Measurements from ENCODE around the gene HS3ST1.

The HS3ST1 gene

GRCh38 chr4:11431111-11431510 lies 2.4 kb upstream of the HS3ST1 start:
- no peak for DNase-seq (ENCODE audit: low read depth)

GRCh38 chr4:11430536-11430935 lies 1.8 kb upstream of the HS3ST1 start:
- no peak for DNase-seq (ENCODE audit: low read depth)

- no peak for DNase-seq (ENCODE audit: low read depth)
Measured at GRCh38 chr4:11429699-11430045, 978 bp upstream of the HS3ST1 start.

- no peak for DNase-seq (ENCODE audit: low read depth)
Measured at GRCh38 chr4:11428899-11429698, 405 bp upstream of the HS3ST1 start.

GRCh38 chr4:11427121-11427996 lies 1.3 kb downstream of the HS3ST1 start:
- DNase-seq (ENCODE audit: low read depth), result no peak

- DNase-seq (ENCODE audit: low read depth), result no peak
Measured at GRCh38 chr4:11426731-11427120, 2.0 kb downstream of the HS3ST1 start.

GRCh38 chr4:11426003-11426402 lies 2.7 kb downstream of the HS3ST1 start:
- DNase-seq (ENCODE audit: low read depth), result no peak

GRCh38 chr4:11424856-11425255 lies 3.8 kb downstream of the HS3ST1 start:
- DNase-seq (ENCODE audit: low read depth), result no peak

- DNase-seq (ENCODE audit: low read depth), result no peak
Measured at GRCh38 chr4:11424000-11424399, 4.7 kb downstream of the HS3ST1 start.

GRCh38 chr4:11423465-11423864 lies 5.2 kb downstream of the HS3ST1 start:
- no peak for DNase-seq (ENCODE audit: low read depth)

GRCh38 chr4:11421116-11421515 lies 7.6 kb downstream of the HS3ST1 start:
- DNase-seq (ENCODE audit: low read depth), result no peak

GRCh38 chr4:11420327-11420726 lies 8.4 kb downstream of the HS3ST1 start:
- no peak for DNase-seq (ENCODE audit: low read depth)

- DNase-seq (ENCODE audit: low read depth), result no peak
Measured at GRCh38 chr4:11418610-11419009, 10.1 kb downstream of the HS3ST1 start.

GRCh38 chr4:11416767-11417113 lies 12.0 kb downstream of the HS3ST1 start:
- DNase-seq (ENCODE audit: low read depth), result no peak

GRCh38 chr4:11416071-11416766 lies 12.5 kb downstream of the HS3ST1 start:
- DNase-seq (ENCODE audit: low read depth), result no peak

- no peak for DNase-seq (ENCODE audit: low read depth)
Measured at GRCh38 chr4:11415409-11416070, 13.2 kb downstream of the HS3ST1 start.

- no peak for DNase-seq (ENCODE audit: low read depth)
Measured at GRCh38 chr4:11412211-11412610, 16.5 kb downstream of the HS3ST1 start.

- no peak for DNase-seq (ENCODE audit: low read depth)
Measured at GRCh38 chr4:11409632-11410031, 19.1 kb downstream of the HS3ST1 start.

- no peak for DNase-seq (ENCODE audit: low read depth)
Measured at GRCh38 chr4:11408233-11408967, 20.3 kb downstream of the HS3ST1 start.

GRCh38 chr4:11407551-11407950 lies 21.1 kb downstream of the HS3ST1 start:
- DNase-seq (ENCODE audit: low read depth), result no peak

- DNase-seq (ENCODE audit: low read depth), result no peak
Measured at GRCh38 chr4:11404431-11404830, 24.3 kb downstream of the HS3ST1 start.

GRCh38 chr4:11402192-11402591 lies 26.5 kb downstream of the HS3ST1 start:
- no peak for DNase-seq (ENCODE audit: low read depth)

All from stimulated activated CD8-positive, alpha-beta memory T cell treated with anti-CD3 and anti-CD28 coated beads, Interleukin-15, amount 100 ng/mL, for 24 hours (primary cell).